ENCODE results near the gene PCAT7.

PCAT7 gene

GRCh38 chr9:94545940-94546339, 8.9 kb upstream of the PCAT7 start:
- TF ChIP-seq GATA2 (IDR thresholded peaks at IDR 0.05; ENCODE audit: low read depth, low read length) (no peak), GATA3 (IDR thresholded peaks at IDR 0.05; ENCODE audit: low read depth, low read length) (no peak)

- TF ChIP-seq GATA3 (IDR thresholded peaks at IDR 0.05; ENCODE audit: low read depth, low read length) = no peak
- TF ChIP-seq GATA2 (IDR thresholded peaks at IDR 0.05; ENCODE audit: low read depth, low read length) = no peak
Measured at GRCh38 chr9:94553029-94553938, 1.6 kb upstream of the PCAT7 start.

- TF ChIP-seq GATA3 (IDR thresholded peaks at IDR 0.05; ENCODE audit: low read depth, low read length) (no peak), GATA2 (IDR thresholded peaks at IDR 0.05; ENCODE audit: low read depth, low read length) (no peak)
Measured at GRCh38 chr9:94554078-94554438, 825 bp upstream of the PCAT7 start.

- no peak for TF ChIP-seq GATA2 (IDR thresholded peaks at IDR 0.05; ENCODE audit: low read depth, low read length)
Measured at GRCh38 chr9:94557376-94557775, 2.5 kb downstream of the PCAT7 start.

- TF ChIP-seq GATA3 (IDR thresholded peaks at IDR 0.05; ENCODE audit: low read depth, low read length) (no peak), GATA2 (IDR thresholded peaks at IDR 0.05; ENCODE audit: low read depth, low read length) (no peak)
Measured at GRCh38 chr9:94560237-94560636, 5.4 kb downstream of the PCAT7 start.

- TF ChIP-seq GATA3 (IDR thresholded peaks at IDR 0.05; ENCODE audit: low read depth, low read length) (no peak), GATA2 (IDR thresholded peaks at IDR 0.05; ENCODE audit: low read depth, low read length) (no peak)
Measured at GRCh38 chr9:94563548-94563947, 8.7 kb downstream of the PCAT7 start.

- TF ChIP-seq GATA3 (IDR thresholded peaks at IDR 0.05; ENCODE audit: low read depth, low read length) = no peak
- TF ChIP-seq GATA2 (IDR thresholded peaks at IDR 0.05; ENCODE audit: low read depth, low read length) = no peak
Measured at GRCh38 chr9:94566550-94566949, 11.7 kb downstream of the PCAT7 start.

GRCh38 chr9:94567271-94567670, 12.4 kb downstream of the PCAT7 start:
- no peak for TF ChIP-seq GATA3 (IDR thresholded peaks at IDR 0.05; ENCODE audit: low read depth, low read length)
- TF ChIP-seq GATA2 (IDR thresholded peaks at IDR 0.05; ENCODE audit: low read depth, low read length) = no peak

- no peak for TF ChIP-seq GATA3 (IDR thresholded peaks at IDR 0.05; ENCODE audit: low read depth, low read length)
- no peak for TF ChIP-seq GATA2 (IDR thresholded peaks at IDR 0.05; ENCODE audit: low read depth, low read length)
Measured at GRCh38 chr9:94568250-94568889, 13.5 kb downstream of the PCAT7 start.

- TF ChIP-seq GATA2 (IDR thresholded peaks at IDR 0.05; ENCODE audit: low read depth, low read length) (no peak), GATA3 (IDR thresholded peaks at IDR 0.05; ENCODE audit: low read depth, low read length) (no peak)
Measured at GRCh38 chr9:94568972-94569712, 14.3 kb downstream of the PCAT7 start.

GRCh38 chr9:94576131-94576530, 21.2 kb downstream of the PCAT7 start:
- TF ChIP-seq GATA2 (IDR thresholded peaks at IDR 0.05; ENCODE audit: low read depth, low read length) (no peak), GATA3 (IDR thresholded peaks at IDR 0.05; ENCODE audit: low read depth, low read length) (no peak)

- no peak for TF ChIP-seq GATA2 (IDR thresholded peaks at IDR 0.05; ENCODE audit: low read depth, low read length)
Measured at GRCh38 chr9:94577036-94577435, 22.2 kb downstream of the PCAT7 start.

GRCh38 chr9:94577571-94577970, 22.7 kb downstream of the PCAT7 start:
- no peak for TF ChIP-seq GATA3 (IDR thresholded peaks at IDR 0.05; ENCODE audit: low read depth, low read length)
- no peak for TF ChIP-seq GATA2 (IDR thresholded peaks at IDR 0.05; ENCODE audit: low read depth, low read length)

- TF ChIP-seq GATA2 (IDR thresholded peaks at IDR 0.05; ENCODE audit: low read depth, low read length) (no peak), GATA3 (IDR thresholded peaks at IDR 0.05; ENCODE audit: low read depth, low read length) (no peak)
Measured at GRCh38 chr9:94581728-94582127, 26.8 kb downstream of the PCAT7 start.

All from SH-SY5Y (cell line).